HG02981 (cell line): ENCODE measurements around the gene SCRN1.

Experiments used
- ATAC-seq: cut with Tn5 transposase; IDR thresholded peaks from one replicate; pipeline ENCODE4 v1.9.1; 2021; ENCODE audit warnings: mild to moderate bottlenecking, moderate library complexity; ENCODE audit not compliant: unreplicated experiment

SCRN1 gene

GRCh38 chr7:29929018-29929807, 60.4 kb downstream of the SCRN1 start:
- no peak for ATAC-seq

GRCh38 chr7:29926741-29927140, 62.9 kb downstream of the SCRN1 start:
- no peak for ATAC-seq

DNA sequence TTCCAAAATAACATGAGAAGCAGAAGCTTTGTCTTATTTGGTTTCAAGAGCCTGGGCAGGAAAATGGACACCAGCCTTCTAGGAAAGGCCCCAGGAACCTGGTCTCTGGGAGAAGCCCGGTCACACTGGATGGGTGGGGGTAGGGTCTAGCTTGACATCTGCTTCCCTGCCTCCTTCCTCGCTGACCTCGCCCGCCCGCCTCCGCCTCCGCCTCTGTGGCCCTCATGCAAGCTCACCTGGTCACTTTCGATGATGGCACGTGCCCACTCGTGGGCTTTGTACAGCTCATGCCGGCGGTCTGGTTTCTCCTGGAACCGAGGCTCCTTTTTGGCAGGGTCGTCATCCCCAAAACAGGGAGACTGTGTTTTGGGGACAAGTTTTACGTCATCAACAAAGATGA, 63.4 kb downstream of the SCRN1 start:
- no peak for ATAC-seq

DNA sequence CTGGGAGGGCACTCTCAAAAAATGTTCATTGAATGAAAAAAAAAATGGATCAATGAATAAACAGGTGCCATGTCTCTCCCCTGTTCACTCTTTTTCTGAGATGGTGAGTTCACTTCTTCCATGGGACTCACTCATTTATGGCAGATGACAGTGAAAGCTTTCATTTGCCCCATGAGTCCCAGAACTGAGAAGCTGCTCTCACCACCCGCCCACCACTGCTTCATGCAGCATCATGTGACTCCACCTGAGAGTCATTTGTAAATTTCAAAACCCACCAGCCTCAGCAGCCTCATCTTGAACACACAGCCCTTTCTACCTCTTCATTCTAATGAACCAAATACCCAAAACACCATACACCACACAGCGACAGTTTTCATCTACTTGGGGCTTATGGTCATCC, 64.9 kb downstream of the SCRN1 start:
- ATAC-seq, result no peak

DNA sequence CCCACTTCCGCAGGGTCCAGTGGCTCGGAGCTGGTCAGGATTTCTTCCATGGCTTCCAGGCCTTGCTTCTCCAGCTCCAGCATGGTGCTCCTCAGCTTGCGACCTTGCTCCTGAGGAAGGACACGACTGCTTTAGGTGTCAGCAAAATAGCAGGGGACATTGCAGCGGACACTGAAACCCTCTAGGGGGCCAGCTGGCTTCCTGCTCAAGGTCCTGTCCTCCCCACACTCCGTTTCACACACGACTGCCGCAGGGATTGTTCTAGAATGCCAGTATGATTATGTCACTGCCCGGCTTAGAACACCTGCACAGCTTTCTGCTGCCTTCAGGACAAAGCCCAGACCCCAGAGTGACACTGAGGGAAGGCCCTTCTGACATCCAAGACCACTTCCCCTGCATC, 65.6 kb downstream of the SCRN1 start:
- no peak for ATAC-seq

DNA sequence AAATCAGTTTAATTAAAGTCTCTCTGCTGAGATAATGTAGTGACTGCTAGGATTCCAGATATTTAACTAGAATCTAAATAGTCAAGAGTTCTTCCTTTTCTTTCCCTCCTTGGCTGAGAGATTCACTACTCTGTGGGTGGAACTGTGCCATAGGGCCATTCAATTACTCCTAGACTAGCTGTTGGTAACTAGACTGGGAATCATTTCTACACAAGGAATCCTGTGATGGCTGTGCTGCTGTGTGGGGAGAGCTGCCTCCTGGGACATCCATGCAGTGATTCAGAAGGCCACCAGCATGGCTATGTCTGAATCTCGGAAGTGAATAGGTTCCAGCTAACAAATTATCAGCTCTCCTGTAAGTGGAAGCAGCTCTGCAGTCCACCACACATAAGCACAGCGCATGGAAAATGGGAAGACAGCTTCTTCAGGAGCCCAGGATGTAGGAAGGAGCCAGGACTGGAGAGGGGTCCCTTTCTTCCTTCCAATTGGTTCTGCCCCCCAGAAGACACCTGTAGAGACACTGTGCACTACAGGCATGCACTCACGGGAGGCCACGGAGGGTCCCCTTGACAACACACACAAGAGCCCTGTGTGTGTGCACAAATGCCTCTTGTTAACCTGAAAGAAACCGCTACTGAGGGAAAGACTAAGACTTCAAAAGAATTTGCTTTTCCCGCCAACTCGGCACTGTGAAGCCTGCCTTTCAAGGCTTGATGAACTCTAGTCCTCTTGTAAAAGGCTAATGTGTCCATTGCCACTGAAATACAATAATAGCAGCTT, 66.5 kb downstream of the SCRN1 start:
- no peak for ATAC-seq

GRCh38 chr7:29921404-29922010, 68.1 kb downstream of the SCRN1 start:
- peak; percentile 90 for ATAC-seq

DNA sequence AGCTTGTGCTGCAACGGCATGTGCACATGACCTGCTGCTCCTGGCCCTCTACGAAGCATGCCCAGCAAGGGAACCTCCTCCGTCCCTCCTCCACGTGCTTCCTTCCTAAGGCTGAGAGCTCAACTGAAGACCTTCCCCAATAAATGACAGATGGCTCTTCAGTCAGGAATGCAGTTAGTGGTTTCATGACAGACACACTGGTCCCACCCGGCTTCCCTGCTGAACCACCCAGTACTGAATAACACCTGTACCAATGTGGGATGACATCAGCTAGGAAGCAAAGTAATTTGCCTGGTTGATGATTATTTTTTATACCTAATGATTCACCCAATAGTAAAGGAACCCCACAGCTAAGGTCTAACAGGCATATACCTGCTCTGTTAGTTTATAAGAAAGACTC, 69.1 kb downstream of the SCRN1 start:
- no peak for ATAC-seq

- no peak for ATAC-seq
Measured at GRCh38 chr7:29919790-29920189, 69.8 kb downstream of the SCRN1 start.

DNA sequence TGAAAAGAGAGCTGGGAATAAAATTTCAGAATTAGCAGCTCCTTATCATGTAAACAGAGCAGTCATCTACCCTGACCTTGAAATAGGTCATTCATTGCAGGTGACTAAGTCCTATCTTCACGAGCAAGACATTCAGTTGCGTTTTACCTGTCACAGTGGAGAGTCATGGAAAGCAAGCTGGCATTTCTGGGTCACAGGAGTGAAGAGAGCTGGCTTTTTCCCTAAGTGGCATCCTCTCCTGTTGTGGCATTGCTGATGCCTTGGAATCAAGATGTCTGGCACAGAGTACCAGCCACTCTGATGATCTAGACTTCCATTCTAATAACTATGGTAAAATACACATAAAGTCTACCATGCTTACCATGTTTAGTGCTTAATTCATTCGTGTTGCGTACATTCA, 70.8 kb downstream of the SCRN1 start:
- no peak for ATAC-seq

GRCh38 chr7:29917641-29918040, 72.0 kb downstream of the SCRN1 start:
- ATAC-seq, result no peak

GRCh38 chr7:29915481-29916215, 74.0 kb downstream of the SCRN1 start:
- ATAC-seq, result no peak

DNA sequence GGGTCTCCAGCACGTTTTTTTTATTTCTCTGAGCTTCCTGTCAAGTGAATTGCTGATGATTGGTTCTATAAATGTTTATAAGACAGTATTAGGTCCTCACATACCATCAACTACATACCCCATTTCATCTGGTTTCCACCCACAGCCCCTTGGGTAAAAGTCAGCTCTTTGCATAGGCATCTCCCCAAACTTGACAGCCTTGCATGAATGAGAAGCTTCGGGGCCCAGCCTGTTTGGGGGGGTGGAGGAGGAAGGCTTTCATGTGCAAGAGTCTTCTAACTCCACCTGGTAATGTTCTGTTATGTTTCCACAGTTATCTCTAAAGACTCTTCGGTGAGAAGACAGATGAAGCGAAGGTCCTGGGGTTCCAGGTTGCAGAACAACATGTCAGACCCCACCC, 75.4 kb downstream of the SCRN1 start:
- ATAC-seq, result no peak

DNA sequence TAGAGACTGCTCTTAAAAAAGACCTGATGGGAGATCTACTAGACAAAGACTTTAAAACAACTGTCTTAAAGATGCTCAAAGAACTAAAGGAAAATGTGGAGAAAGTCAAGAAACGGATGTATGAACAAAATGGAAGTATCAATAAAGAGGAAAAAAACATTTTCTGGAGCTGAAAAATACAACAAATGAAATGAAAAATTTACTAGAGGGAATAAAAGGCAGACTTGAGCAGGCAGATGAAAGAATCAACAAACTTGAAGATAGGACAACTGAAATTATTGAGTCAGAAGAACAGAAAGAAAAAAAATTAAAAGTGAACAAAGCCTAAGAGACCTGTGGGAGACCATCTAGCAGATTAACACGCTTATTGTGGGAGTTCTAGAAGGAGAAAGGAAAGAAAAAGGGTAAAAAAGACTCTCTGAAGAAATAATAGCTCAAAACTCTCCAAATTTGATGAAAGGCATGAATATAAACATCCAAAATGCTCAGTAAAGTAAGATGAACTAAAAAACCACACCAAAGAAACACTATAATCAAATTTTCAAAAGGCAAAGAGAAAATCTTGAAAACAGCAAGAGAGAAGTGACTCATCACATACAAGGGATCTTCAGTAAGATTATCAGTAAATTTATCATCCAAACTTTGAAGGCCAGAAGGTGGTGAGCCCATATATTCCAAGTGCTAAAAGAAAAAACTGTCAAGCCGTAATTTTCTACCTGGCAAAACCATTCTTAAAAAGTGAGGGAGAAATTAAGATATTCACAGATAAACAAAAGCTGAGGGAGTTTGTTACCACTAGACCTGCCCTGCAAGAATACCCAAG, 83.2 kb downstream of the SCRN1 start:
- ATAC-seq, result no peak

- ATAC-seq, result no peak
Measured at GRCh38 chr7:29900745-29901144, 88.9 kb downstream of the SCRN1 start.

DNA sequence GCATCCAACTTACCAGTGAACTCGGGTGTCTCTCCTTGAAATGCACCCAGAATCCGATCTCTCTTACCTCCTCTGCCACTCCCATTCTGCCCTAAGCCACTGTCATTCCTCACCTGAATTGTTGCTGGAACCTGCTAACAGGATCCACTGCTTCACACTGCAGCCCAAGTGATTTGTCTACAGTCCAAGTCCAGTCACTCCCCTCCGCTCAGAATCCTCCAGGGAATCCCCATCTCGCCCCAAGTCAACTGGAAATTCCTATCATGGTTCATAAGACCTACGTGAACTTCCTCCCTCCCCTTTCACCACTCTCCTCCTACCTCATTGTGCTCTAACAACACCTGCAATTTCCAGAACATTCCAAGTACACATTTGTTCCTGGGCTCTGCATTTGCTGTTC, 91.3 kb downstream of the SCRN1 start:
- no peak for ATAC-seq

GRCh38 chr7:29896685-29897411, 92.8 kb downstream of the SCRN1 start:
- ATAC-seq, result no peak

DNA sequence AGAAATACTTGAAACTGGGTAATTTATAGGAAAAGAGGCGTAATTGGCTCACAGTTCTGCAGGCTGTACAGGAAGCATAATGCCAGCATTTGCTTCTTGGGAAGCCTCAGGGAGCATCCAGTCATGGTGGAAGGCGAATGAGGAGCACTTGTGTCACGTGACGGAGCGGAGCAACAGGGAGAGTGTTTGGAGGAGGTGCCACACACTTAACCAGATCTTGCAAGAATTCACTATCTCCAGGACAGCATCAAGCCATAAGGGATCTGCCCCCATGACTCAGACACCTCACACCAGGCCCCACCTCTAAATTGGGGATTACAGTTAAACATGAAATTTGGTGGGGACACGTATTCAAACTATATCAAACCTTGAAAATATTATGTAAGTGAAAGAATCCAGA, 94.0 kb downstream of the SCRN1 start:
- ATAC-seq, result no peak

- no peak for ATAC-seq
Measured at GRCh38 chr7:29894256-29894655, 95.3 kb downstream of the SCRN1 start.
